GM04503 (cell line): Measurements from ENCODE around the gene RNFT2.
"Not testable (repeated sequence)": the region's sequence is repeated elsewhere in the genome, so short reads cannot be mapped to it uniquely, and the experiment has no call there.

Source experiments
- DNase-seq: peaks from one replicate; pipeline ENCODE4 v3.0.0-alpha.2; 2012; ENCODE audit warnings: low read depth

Gene RNFT2

GRCh38 chr12:116710370-116711150 is 27.6 kb upstream of the RNFT2 start:
- DNase-seq, result no peak

- DNase-seq, result no peak
Observed at GRCh38 chr12:116712458-116713303, 25.4 kb upstream of the RNFT2 start.

- no peak for DNase-seq
Observed at GRCh38 chr12:116713527-116713926, 24.6 kb upstream of the RNFT2 start.

GRCh38 chr12:116714175-116714574 is 23.9 kb upstream of the RNFT2 start:
- DNase-seq, result no peak

- DNase-seq, result no peak
Observed at GRCh38 chr12:116717466-116718437, 20.4 kb upstream of the RNFT2 start.

- DNase-seq, result no peak
Observed at GRCh38 chr12:116718655-116719454, 19.3 kb upstream of the RNFT2 start.

GRCh38 chr12:116719731-116720528 is 18.2 kb upstream of the RNFT2 start:
- no peak for DNase-seq

GRCh38 chr12:116722245-116722644 is 15.9 kb upstream of the RNFT2 start:
- no peak for DNase-seq

GRCh38 chr12:116726694-116727093 is 11.4 kb upstream of the RNFT2 start:
- no peak for DNase-seq

GRCh38 chr12:116727261-116727660 is 10.9 kb upstream of the RNFT2 start:
- no peak for DNase-seq

GRCh38 chr12:116727891-116728290 is 10.2 kb upstream of the RNFT2 start:
- no peak for DNase-seq

- DNase-seq, result no peak
Observed at GRCh38 chr12:116731801-116732200, 6.3 kb upstream of the RNFT2 start.

- no peak for DNase-seq
Observed at GRCh38 chr12:116734156-116734768, 3.9 kb upstream of the RNFT2 start.

GRCh38 chr12:116735084-116735483 is 3.0 kb upstream of the RNFT2 start:
- no peak for DNase-seq

GRCh38 chr12:116735951-116736599 is 2.0 kb upstream of the RNFT2 start:
- no peak for DNase-seq

- DNase-seq, result no peak
Observed at GRCh38 chr12:116736962-116737773, 947 bp upstream of the RNFT2 start.

- no peak for DNase-seq
Observed at GRCh38 chr12:116739381-116739887, 1.3 kb downstream of the RNFT2 start.

- DNase-seq, result not testable (repeated sequence)
Observed at GRCh38 chr12:116742787-116743186, 4.7 kb downstream of the RNFT2 start.
